Measurements from ENCODE around the gene DHRS4L2. TPM values are rescaled to one million over a fixed set of nuclear protein-coding genes. Genes with fewer than 3 reads are reported as not detected.
"Not testable (repeated sequence)": the region's sequence is repeated elsewhere in the genome, so short reads cannot be mapped to it uniquely, and the experiment has no call there.

DHRS4L2 gene
- 28.8 TPM for total RNA-seq

DNA sequence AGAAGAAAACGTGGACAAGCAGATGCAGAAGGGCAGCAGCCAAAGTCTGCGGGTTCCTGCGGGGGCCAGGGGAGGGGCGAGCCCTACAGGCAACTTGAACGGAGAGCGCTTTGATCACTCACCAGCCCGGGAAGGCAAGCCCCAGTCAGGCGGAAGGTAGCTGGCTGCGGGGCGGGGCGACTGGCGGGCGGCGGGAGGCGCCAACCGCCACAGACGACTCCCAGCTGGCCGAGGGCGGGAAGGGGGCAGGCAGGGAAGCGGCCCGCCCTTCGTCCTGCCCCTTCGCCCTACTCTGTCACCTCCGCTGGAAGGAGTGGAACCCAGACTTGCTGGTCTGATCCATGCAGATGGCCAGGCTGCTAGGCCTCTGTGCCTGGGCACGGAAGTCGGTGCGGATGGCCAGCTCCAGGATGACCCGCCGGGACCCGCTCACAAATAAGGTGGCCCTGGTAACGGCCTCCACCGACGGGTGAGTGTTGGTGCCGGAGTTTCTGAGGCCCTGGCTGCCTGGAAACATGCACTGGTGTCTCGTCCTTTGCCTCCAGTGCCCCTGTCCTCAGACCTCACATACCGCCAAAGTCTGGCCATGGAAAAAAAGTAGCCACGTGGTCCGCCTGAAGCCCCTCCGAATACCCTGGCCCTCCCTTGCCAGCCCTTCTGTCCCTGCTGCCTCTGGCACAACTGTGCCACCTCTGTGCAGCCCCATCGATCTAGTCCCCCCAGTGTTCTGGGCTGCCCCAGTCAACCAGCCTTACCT, at the start of gene DHRS4L2:
Gene DHRS4L2 (plus strand): TSS at position 323 of the 757 bp plus-strand sequence. CDS start 19 bp downstream, at position 342.
- peak; percentile 88 for ATAC-seq

DNA sequence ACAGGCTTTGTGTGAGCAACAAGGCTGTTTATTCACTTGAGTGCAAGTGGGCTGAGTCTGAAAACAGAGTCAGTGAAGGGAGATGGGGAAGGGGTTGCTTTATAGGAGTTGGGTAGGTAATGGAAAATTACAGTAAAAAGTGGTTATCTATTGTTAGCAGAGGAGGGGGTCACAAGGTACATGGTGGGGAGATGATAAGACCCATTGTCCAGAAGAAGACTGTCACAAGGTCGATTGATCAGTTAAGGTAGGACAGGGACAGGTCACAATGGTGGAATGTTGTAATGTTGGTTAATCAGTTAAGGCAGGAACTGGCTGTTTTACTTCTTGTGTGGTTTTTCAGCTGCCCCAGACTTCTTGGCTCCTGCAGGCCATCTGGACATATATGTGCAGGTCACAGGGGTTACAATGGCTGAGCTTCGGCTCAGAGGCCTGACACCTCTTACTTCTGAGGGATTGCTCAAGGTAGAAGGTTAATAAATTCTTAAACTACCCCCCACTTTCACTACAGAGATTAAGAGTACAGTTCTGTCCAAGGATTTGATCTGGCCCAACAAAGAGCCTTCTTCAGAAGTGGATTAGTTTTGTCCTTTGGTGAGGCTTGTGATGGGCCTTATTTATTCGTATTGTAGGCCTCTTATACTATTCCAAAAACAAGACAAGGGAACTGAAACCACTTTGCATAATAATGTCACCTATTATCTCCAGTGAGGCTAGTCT, 49.0 kb upstream of the DHRS4L2 start:
- no peak for ATAC-seq

DNA sequence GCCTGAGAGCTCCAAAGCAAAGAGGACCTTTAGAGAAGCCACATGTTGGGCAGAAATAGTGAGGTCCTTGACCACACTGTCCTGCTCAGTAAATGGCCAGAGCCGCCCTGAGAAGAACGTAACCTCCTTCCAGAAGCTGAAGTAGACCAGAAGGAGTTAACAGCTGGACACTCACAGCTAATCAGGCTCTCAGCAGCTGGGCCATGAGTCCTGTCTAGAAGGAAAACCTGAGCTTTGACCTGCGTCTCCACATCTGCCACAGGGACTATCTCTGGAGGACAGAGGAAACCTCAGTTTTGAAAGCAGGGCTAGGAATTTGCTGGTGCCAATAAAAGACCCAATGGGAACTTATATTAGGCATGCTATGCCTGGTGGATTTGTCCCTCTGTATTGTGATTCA, 47.5 kb upstream of the DHRS4L2 start:
- no peak for ATAC-seq

- no peak for ATAC-seq
These were observed 47.1 kb upstream of the DHRS4L2 start for GRCh38 chr14:23941669-23942068.

DNA sequence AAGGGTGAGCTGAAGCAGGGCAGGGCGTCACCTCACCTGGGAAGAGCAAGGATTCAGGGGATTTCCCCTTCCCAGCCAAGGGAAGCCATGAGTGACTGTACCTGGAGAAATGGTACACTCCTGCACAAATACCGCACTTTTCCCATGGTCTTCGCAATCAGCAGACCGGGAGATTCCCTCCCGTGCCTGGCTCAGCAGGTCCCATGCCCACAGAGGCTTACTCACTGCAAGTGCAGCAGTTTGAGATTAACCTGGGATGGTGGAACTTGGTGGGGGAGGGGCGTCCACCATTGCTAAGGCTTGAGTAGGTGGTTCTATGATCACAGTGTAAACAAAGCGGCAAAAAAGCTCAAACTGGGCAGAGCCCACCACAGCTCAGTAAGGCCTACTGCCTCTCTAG, 46.1 kb upstream of the DHRS4L2 start:
- ATAC-seq: peak; percentile 66

GRCh38 chr14:23949069-23949468, 39.7 kb upstream of the DHRS4L2 start:
- ATAC-seq: not testable (repeated sequence)

GRCh38 chr14:23950411-23951135, 38.2 kb upstream of the DHRS4L2 start:
- no peak for ATAC-seq

DNA sequence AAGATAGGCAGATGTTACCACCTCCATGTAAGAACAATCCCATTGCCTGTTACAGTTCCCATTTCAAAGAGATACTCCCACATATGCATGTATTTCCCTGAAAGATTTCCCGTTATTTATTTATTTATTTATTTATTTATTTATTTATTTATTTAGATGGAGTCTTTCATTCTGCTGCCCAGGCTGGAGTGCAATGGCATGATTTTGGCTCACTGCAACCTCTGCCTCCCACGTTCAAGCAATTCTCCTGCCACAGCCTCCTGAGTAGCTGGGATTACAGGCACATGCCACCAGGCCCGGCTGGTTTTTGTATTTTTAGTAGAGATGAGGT, 37.6 kb upstream of the DHRS4L2 start:
- not testable (repeated sequence) for ATAC-seq

- no peak for ATAC-seq
These were observed 37.0 kb upstream of the DHRS4L2 start for GRCh38 chr14:23951590-23952201.

- peak; percentile 17 for ATAC-seq
These were observed 35.6 kb upstream of the DHRS4L2 start for GRCh38 chr14:23953116-23953463.

GRCh38 chr14:23953464-23954278, 35.1 kb upstream of the DHRS4L2 start, which contains the start of gene DHRS4:
TSS of gene DHRS4 (plus strand) at chr14:23953770. CDS start at chr14:23953789, 19 bp downstream.
- peak; percentile 95 for ATAC-seq

DNA sequence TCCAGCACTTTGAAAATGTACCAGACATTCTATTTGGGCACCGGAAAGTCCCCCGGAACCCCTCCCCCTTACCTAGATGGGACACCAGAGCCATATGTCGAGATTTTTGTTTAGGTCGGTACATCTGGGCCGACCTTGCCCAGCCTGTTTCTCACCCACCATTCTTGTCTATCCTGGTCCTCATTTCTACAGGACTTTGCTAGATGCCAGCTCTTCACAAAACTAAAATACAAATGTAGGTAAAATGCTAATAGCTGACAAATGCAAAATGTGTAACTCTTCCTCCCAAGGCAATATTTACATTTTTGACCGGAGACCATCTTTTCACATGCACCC, 34.5 kb upstream of the DHRS4L2 start:
- peak; percentile 3 for ATAC-seq

- peak; percentile 37 for ATAC-seq
These were observed 33.8 kb upstream of the DHRS4L2 start for GRCh38 chr14:23954965-23955364.

DNA sequence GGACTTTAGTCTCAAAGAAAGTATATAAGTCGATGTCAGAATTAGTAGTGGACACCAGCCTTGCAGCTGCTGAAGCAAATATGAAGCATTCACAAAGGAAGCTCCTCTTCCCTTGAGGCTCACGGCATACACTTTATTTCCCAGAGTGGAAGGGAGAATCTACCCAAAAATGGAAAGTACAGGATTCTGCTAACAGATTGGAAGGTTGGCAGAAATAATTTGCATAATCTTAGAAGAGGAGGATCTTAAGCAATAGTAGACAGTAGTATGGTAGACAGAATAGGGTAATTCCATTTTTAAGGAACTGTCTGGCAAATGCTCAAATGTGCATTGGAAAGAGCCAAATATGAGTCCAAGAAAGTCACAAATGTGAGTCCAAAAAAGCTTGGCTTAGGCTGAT, 32.9 kb upstream of the DHRS4L2 start:
- not testable (repeated sequence) for ATAC-seq

DNA sequence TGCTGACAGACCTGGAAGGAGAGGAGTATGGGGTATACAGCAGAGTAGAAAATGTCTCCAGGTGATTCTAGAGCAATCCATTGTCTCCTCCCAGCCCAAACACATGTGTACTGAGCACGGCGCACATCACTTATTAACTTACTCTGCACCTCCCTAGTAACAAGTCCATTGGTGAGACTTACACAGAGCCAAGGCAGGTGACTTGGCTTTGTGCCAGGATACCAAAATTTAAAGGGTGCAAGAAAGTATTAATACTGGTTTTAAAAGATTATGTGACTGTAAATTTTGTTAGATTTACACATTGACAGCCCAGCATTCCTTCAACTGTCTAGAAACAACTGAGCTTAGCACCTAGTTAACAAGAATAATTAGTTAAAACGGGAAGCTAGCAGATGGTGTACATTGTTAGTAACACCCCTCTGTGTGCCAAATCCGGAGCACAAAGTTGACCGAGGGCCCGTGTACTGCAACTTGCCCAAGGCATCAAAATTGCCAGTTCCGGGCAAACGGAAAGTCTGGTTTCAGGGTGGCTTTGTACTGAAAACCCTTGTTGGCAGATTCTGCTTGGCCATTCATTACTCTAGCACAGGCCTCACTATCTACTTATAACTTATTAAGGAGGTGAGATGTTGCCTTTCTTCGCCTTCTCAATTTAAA, 30.7 kb upstream of the DHRS4L2 start:
- ATAC-seq: not testable (repeated sequence)

DNA sequence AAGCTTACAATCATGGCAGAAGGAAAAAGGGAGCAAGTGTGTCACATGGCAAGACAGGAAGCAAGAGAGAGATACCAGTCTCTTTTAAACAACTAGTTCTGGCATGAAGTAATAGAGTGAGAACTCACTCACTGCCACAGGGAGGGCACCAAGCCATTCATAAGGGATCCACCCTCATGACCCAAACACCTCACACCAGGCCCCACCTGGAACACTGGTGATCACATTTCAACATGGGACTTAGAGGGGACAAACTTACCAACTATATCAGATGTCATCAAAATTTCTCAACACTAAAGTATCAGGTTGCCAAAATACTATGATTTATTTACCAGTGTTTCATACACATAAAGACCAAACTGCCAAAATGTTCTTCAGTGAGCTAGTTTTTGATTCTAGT, 27.8 kb upstream of the DHRS4L2 start:
- not testable (repeated sequence) for ATAC-seq

DNA sequence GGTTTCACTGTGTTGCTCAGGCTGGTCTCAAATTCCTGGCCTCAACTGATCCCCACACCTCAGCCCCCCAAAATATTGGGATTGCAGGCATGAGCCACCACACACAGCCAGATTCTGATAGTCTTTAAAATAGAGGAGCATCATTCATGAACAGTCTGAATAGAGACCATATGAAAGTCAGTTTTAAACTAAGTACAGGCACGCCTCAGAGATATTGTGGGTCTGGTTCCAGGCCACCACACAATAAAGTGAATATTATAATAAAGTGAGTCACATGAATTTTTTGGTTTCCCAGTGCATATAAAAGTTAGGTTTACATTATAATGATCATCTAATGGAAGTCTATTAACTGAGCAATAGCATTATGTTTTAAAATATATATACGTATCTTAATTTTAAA, 27.0 kb upstream of the DHRS4L2 start:
- ATAC-seq: not testable (repeated sequence)

- ATAC-seq: not testable (repeated sequence)
These were observed 19.6 kb upstream of the DHRS4L2 start for GRCh38 chr14:23969130-23969480.

DNA sequence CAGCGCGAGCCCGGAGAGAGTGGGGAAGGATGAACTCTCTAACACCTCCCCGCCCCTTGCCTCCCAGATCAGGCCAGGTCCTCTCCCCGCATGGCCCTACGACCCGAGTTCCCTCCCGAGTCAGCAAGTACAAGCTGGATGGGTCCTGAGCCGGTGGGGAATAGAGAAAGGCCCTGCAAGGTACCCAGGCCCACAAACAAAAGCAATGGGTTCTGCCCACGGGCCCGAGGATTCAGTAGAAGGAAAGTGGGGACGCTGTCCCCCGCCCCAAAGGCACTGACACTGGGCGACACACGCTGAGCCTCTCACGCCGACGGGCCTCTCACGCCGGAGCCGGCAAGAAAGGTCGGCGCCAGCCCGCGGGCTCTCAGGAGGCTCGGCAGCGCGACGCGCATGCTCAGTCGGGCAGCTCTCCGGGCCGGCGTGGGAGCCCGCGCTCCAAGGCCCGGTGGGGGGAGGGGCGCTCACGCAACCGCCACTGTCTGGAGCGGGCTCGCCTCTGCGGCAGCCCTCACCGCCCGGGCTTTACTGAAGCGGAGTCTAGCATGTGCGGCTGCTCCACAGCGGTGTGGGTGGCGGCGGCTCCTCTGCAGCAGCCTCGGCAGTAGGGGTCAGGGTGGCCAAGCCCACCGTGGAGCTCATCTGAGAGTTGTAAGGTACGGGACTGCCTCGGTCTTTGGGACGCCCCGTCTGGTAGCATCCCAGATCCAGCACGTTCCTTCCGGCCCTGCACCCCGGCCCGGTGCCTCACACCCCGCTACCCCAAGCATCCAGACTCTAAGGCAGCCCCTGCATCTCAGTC, 19.0 kb upstream of the DHRS4L2 start:
- ATAC-seq: peak; percentile 85

GRCh38 chr14:23970283-23970659, 18.5 kb upstream of the DHRS4L2 start:
- not testable (repeated sequence) for ATAC-seq

DNA sequence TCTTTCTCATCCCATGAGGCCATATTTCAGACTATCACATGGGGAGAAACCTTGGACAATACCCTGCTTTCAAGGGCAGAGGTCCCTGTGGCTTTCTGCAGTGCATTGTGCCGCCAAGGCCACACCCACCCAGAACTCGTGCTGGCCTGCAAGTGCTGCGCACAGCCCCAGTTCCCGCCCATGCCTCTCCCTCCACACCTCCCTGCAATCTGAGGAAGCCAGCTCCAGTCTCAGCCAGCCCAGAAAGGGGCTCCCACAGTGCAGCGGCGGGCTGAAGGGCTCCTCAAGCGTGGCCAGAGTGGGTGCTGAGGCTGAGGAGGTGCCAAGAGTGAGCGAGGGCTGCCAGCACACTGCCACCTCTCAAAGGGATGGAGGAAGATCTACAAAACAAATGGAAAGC, 15.6 kb upstream of the DHRS4L2 start:
- ATAC-seq: peak; percentile 69

All from esophagus mucosa (tissue), 1 donor.